Neuronal stem cell (in vitro differentiated cells): ENCODE data around the gene TSPOAP1.

Source experiments
- DNase-seq: peaks from one replicate; pipeline ENCODE4 v3.0.0-alpha.2; 2013; ENCODE audit warnings: low spot score
- H2AFZ ChIP-seq: one replicate; pipeline ENCODE4 v1.6.1; 2013; ENCODE audit warnings: mild to moderate bottlenecking, low read length, inconsistent platforms
- H2AK5ac ChIP-seq: 2 replicates; pipeline ENCODE4 v1.6.1; 2013; ENCODE audit warnings: low read depth, mild to moderate bottlenecking, inconsistent platforms, low read length, moderate library complexity, mixed read lengths
- H2BK120ac ChIP-seq: 2 replicates; pipeline ENCODE4 v1.6.1; 2013; ENCODE audit warnings: low read depth, mild to moderate bottlenecking, inconsistent platforms, low read length, moderate library complexity, mixed read lengths
- H2BK12ac ChIP-seq: one replicate; pipeline ENCODE4 v1.6.1; 2013; ENCODE audit warnings: low read length, inconsistent platforms
- H2BK15ac ChIP-seq: 2 replicates; pipeline ENCODE4 v1.6.1; 2013; ENCODE audit warnings: mild to moderate bottlenecking, low read length, inconsistent platforms, mixed read lengths
- H2BK5ac ChIP-seq: one replicate; pipeline ENCODE4 v1.6.1; 2013; ENCODE audit warnings: inconsistent platforms, mild to moderate bottlenecking, low read length, moderate library complexity
- H3K14ac ChIP-seq: one replicate; pipeline ENCODE4 v1.6.1; 2013; ENCODE audit warnings: low read length, inconsistent platforms
- H3K18ac ChIP-seq: 2 replicates; pipeline ENCODE4 v1.6.1; 2013; ENCODE audit warnings: low read length, inconsistent platforms
- H3K23ac ChIP-seq: 2 replicates; pipeline ENCODE4 v1.6.1; 2013; ENCODE audit warnings: low read depth, mild to moderate bottlenecking, mixed read lengths, low read length, inconsistent platforms; ENCODE audit not compliant: poor library complexity
- H3K27ac ChIP-seq: replicated peaks from 3 replicates; pipeline ENCODE4 v1.5.1; 2013; ENCODE audit warnings: low read length, inconsistent platforms
- H3K27me3 ChIP-seq, 3 experiments: 2 replicates each; pipeline ENCODE4 v1.6.1; 2013; ENCODE audit warnings: low read length in 3 of 3, mild to moderate bottlenecking in 2 of 3, inconsistent platforms in 1 of 3, low read depth in 1 of 3, mixed read lengths in 1 of 3, moderate library complexity in 1 of 3; ENCODE audit not compliant: control insufficient read depth in 3 of 3, insufficient read depth in 3 of 3
- H3K36me3 ChIP-seq, 2 donors: replicated peaks in 1 of 2; 2 replicates each; pipeline ENCODE4 v1.6.1; 2013; ENCODE audit warnings: low read length in 2 of 2; ENCODE audit not compliant: control insufficient read depth in 2 of 2, insufficient read depth in 2 of 2
- H3K4ac ChIP-seq: 2 replicates; pipeline ENCODE4 v1.6.1; 2013; ENCODE audit warnings: inconsistent platforms, mild to moderate bottlenecking, low read length, moderate library complexity
- H3K4me1 ChIP-seq, 2 donors: 1 replicate in 1 of 2; 2 replicates in 1 of 2; pipeline ENCODE4 v1.6.1; 2013; ENCODE audit warnings: low read length in 2 of 2, low read depth in 1 of 2; ENCODE audit not compliant: control insufficient read depth in 2 of 2, insufficient read depth in 1 of 2
- H3K4me2 ChIP-seq: one replicate; pipeline ENCODE4 v1.6.1; 2013; ENCODE audit warnings: mild to moderate bottlenecking, low read length, inconsistent platforms; ENCODE audit not compliant: insufficient read depth, poor library complexity, severe bottlenecking
- H3K4me3 ChIP-seq, 2 donors: 2 replicates each; pipeline ENCODE4 v1.5.1; 2013; ENCODE audit warnings: low read length in 2 of 2, mild to moderate bottlenecking in 2 of 2, inconsistent platforms in 1 of 2, moderate library complexity in 1 of 2
- H3K79me1 ChIP-seq: one replicate; pipeline ENCODE4 v1.6.1; 2013; ENCODE audit warnings: low read depth, mild to moderate bottlenecking, inconsistent platforms, low read length, moderate library complexity
- H3K9ac ChIP-seq: one replicate; pipeline ENCODE4 v1.6.1; 2013; ENCODE audit warnings: mild to moderate bottlenecking, low read depth, low read length, inconsistent platforms; ENCODE audit not compliant: poor library complexity
- H3K9me3 ChIP-seq, 2 donors: replicated peaks in 1 of 2; 2 replicates each; pipeline versions ENCODE3 to v1.6.1; 2013; ENCODE audit warnings: low read length in 2 of 2, mild to moderate bottlenecking in 2 of 2, inconsistent platforms in 1 of 2, low read depth in 1 of 2, mixed read lengths in 1 of 2, moderate library complexity in 1 of 2; ENCODE audit not compliant: control insufficient read depth in 2 of 2, insufficient read depth in 1 of 2
- H4K8ac ChIP-seq: one replicate; pipeline ENCODE4 v1.6.1; 2013; ENCODE audit warnings: low read depth, mild to moderate bottlenecking, inconsistent platforms, low read length, moderate library complexity
- H4K91ac ChIP-seq: one replicate; pipeline ENCODE4 v1.6.1; 2013; ENCODE audit warnings: low read length, low read depth, mild to moderate bottlenecking, inconsistent platforms; ENCODE audit not compliant: poor library complexity
- WGBS, 2 donors: extraction: QIAGEN DNeasy Blood & Tissue Kit; methylation state at CpG; one replicate each; pipeline ENCODE4 v1.1.7; 2013; ENCODE audit warnings: missing lambda C conversion rate in 2 of 2, mixed read lengths in 1 of 2; ENCODE audit not compliant: insufficient read length in 2 of 2, insufficient replicate concordance in 1 of 2; ENCODE audit errors: extremely low coverage in 2 of 2; 5-methylcytosine and 5-hydroxymethylcytosine counted together

Gene TSPOAP1

DNA sequence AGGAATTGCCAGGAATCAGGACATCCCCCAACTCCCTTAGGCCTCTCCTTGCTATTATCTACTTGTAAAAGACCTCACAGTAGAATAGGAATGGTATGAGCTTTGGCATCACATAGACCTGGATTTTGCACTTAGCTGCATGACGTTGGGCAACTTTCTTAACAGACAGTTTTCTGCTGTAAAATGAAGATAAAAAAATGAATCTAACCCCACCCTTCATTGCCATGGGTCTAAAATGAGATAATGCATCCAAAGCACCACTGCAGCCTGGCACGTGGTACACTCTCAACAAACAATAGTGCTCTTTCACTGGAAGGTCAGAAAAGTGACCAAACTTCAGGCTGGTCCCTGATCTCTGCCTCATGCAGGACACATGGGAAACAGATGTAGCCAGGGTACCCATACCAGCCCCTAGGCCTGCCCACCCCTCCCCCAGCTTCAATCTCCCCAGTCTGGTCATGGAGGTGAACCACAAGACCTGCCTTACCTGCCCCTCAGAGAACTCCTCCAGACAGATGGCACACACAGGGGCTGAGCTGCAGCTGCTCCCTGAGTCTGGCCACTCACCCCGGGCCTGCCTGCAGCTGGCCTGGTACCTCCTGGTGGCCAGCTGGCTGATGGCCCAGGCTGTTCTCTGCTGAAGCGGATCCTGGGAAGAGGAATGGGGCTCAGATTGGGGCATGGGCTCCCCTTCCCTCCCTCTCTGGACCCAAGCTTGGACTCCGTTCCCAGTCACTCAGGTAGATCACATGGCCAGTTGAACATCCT, 31.9 kb upstream of the TSPOAP1 start:
- Histone ChIP-seq H3K14ac (no peak overlapping the region), H2BK12ac (peak overlapping the region; percentile 14), H2BK15ac (no peak overlapping the region), H4K91ac (no peak overlapping the region), H3K4ac (no peak overlapping the region), H2BK5ac (no peak overlapping the region), H3K36me3 (no peaks in the 10 kb centered on the region), H3K9me3 (no peaks in the 10 kb centered on the region), H2BK120ac (no peak overlapping the region), H4K8ac (no peak overlapping the region), H3K23ac (no peak overlapping the region), H2AK5ac (peak overlapping the region; percentile 54), H3K27me3 (peaks cover 0 to 2% (median 0%) of the 10 kb centered on the region in 3 experiments), H3K4me1 (peaks cover 7 to 14% of the 10 kb centered on the region in 2 donors), H3K79me1 (no peaks in the 10 kb centered on the region), H3K18ac (peak overlapping the region; percentile 52), H3K27ac (no peak overlapping the region), H3K4me2 (no peak overlapping the region), H2AFZ (no peak overlapping the region), H3K4me3 (no peak overlapping the region), H3K9ac (no peak overlapping the region)
- DNase-seq: no peak
- no CpG with 5 or more reads among the region's 5 CpGs for WGBS, 2 donors

- no peaks in the 10 kb centered on the region for H3K27me3 ChIP-seq
- peaks cover 2% of the 10 kb centered on the region in 2 donors for H3K4me1 ChIP-seq
- H2BK120ac ChIP-seq: no peak overlapping the region
- H3K9ac ChIP-seq: peak overlapping the region; percentile 47
- no CpG with 5 or more reads among the region's 16 CpGs for WGBS, 2 donors
- DNase-seq: no peak
- no peaks in the 10 kb centered on the region for H3K79me1 ChIP-seq
- H2AK5ac ChIP-seq: peak overlapping the region; percentile 72
- no peak overlapping the region for H3K4ac ChIP-seq
- H4K8ac ChIP-seq: peak overlapping the region; percentile 99
- H4K91ac ChIP-seq: no peak overlapping the region
- no peak overlapping the region for H2BK12ac ChIP-seq
- H3K18ac ChIP-seq: peak overlapping the region; percentile 62
- no peak overlapping the region for H3K4me3 ChIP-seq
- no peak overlapping the region for H2BK5ac ChIP-seq
- no peak overlapping the region for H3K27ac ChIP-seq
- no peak overlapping the region for H3K4me2 ChIP-seq
- no peak overlapping the region for H3K23ac ChIP-seq
- H2AFZ ChIP-seq: no peak overlapping the region
- peak overlapping the region; percentile 35 for H2BK15ac ChIP-seq
- no peaks in the 10 kb centered on the region for H3K9me3 ChIP-seq
- peak overlapping the region; percentile 14 for H3K14ac ChIP-seq
- H3K36me3 ChIP-seq: no peaks in the 10 kb centered on the region
Observed at GRCh38 chr17:58358408-58359172, 30.0 kb upstream of the TSPOAP1 start.

GRCh38 chr17:58357312-58358297, 29.0 kb upstream of the TSPOAP1 start:
- Histone ChIP-seq H2BK120ac (no peak overlapping the region), H3K9ac (no peak overlapping the region), H2AK5ac (peak overlapping the region; percentile 72), H3K27me3 (no peaks in the 10 kb centered on the region), H2BK12ac (no peak overlapping the region), H3K14ac (no peak overlapping the region), H3K4me1 (peaks cover 6 to 7% of the 10 kb centered on the region in 2 donors), H4K8ac (no peak overlapping the region), H3K4ac (no peak overlapping the region), H2BK5ac (no peak overlapping the region), H4K91ac (no peak overlapping the region), H3K18ac (peak overlapping the region; percentile 13), H3K4me3 (no peak overlapping the region), H3K4me2 (no peak overlapping the region), H3K79me1 (no peaks in the 10 kb centered on the region), H3K9me3 (no peaks in the 10 kb centered on the region), H3K23ac (no peak overlapping the region), H3K27ac (no peak overlapping the region), H2AFZ (no peak overlapping the region), H3K36me3 (no peaks in the 10 kb centered on the region), H2BK15ac (no peak overlapping the region)
- no CpG with 5 or more reads among the region's 22 CpGs for WGBS, 2 donors
- DNase-seq: no peak
